WI38 (cell line): ENCODE measurements around the gene DNLZ.

Experiments
- H3K4me3 ChIP-seq: 2 replicates; pipeline ENCODE4 v1.5.1; 2011; ENCODE audit warnings: low read depth, mild to moderate bottlenecking, control low read depth, low read length
- TF ChIP-seq, protein P1 (sequence below): IDR thresholded peaks from 2 replicates; pipeline ENCODE4 v1.5.1; 2012; ENCODE audit warnings: low read depth, mild to moderate bottlenecking, control low read depth, low read length

Gene DNLZ

DNA sequence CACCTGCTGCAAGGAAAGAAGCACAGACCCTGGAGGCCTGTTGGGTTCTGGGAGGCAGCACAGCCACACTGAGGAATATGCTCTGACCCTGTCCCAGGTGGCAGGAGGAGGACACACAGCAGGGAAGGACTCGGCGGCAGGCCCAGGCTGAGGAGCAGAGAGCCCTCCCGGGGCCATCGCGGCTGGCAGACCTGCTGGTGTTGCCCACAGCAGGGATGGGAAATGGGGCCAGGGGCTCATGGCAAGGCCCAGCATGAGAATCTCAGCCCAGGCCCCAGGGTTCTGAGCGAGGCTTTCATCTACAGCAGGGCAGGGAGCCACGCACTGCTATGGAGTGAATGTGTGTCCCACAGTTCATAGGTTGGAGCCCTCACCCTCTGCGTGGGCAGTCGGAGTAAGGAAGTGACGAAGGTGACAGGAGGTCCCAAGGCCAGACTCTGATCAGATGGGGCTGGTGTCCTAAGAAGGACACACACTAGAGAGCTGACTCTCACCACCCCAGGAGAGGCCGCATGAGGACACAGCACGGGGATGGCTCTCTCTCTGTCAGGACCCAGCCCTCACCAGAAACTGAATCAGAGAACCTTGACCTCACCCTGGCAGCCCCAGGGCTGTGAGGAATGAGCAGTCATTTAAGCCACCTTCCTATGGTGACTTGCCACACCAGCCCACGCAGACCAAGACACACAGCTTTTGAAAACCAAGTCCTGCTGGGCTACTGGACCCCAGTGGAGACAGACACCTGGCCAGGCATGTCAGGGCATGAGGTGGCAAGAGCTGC lies 46.5 kb downstream of the DNLZ start:
- no peak overlapping the region for H3K4me3 ChIP-seq
- TF ChIP-seq, protein P1, sequence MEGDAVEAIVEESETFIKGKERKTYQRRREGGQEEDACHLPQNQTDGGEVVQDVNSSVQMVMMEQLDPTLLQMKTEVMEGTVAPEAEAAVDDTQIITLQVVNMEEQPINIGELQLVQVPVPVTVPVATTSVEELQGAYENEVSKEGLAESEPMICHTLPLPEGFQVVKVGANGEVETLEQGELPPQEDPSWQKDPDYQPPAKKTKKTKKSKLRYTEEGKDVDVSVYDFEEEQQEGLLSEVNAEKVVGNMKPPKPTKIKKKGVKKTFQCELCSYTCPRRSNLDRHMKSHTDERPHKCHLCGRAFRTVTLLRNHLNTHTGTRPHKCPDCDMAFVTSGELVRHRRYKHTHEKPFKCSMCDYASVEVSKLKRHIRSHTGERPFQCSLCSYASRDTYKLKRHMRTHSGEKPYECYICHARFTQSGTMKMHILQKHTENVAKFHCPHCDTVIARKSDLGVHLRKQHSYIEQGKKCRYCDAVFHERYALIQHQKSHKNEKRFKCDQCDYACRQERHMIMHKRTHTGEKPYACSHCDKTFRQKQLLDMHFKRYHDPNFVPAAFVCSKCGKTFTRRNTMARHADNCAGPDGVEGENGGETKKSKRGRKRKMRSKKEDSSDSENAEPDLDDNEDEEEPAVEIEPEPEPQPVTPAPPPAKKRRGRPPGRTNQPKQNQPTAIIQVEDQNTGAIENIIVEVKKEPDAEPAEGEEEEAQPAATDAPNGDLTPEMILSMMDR = no peak

DNA sequence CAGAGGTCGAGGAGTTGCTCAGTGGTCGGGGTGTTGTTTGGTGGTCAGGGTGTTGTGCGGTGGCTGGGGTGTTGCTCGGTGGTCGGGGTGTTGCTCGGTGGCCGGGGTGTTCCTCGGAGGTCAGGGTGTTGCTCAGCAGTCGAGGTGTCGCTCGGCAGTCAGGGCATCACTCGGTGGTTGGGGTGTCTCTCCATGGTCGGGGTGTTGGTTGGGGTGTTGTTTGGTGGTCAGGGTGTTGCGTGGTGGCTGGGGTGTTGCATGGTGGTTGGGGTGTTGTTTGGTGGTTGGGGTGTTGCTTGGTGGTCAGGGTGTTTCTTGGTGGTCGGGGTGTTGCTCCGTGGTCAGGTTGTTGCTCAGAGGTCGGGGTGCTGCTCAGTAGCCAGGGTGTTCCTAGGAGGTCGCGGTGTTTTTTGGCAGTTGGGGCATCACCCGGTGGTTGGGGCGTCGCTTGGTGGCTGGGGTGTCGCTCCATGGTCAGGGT lies 47.2 kb downstream of the DNLZ start:
- H3K4me3 ChIP-seq = no peak overlapping the region
- TF ChIP-seq, protein P1 = no peak

DNA sequence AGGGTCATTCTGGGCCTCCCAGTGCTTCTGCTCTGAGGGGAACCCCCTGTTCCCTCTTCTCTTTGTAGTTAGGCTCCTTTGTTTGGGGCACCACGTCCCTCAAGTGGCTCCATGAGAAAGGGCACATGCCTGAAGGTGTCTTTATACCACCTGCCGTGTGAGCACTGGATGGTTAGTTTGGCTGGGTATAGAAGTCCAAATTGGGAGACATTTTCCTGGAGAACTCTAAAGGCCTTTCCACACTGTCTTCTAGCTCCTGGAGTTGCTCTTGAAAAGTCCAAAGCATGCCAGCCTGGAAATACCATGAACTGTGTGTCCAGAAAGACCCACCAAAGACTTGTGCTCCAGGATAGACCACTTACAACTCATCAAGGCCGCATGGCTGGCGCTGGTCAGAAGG lies 48.6 kb downstream of the DNLZ start:
- TF ChIP-seq, protein P1 = no peak
- H3K4me3 ChIP-seq = no peak overlapping the region

DNA sequence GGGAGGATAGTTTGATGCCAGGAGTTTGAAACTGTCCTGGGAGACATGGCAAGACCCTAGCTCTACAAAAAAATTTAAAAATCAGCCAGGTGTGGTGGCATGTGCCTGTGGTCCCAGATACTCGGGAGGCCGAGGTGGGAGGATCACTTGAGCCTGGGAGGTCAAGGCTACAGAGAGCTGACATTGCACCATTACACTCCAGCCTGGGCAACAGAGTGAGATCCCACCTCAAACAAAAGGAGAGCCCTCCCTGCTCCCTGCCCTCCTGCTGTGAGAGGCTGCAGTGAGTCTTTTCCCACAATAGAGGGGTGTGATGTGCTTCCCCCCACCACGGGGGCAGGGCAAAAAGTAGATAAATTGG lies 49.5 kb downstream of the DNLZ start:
- TF ChIP-seq, protein P1 = no peak

DNA sequence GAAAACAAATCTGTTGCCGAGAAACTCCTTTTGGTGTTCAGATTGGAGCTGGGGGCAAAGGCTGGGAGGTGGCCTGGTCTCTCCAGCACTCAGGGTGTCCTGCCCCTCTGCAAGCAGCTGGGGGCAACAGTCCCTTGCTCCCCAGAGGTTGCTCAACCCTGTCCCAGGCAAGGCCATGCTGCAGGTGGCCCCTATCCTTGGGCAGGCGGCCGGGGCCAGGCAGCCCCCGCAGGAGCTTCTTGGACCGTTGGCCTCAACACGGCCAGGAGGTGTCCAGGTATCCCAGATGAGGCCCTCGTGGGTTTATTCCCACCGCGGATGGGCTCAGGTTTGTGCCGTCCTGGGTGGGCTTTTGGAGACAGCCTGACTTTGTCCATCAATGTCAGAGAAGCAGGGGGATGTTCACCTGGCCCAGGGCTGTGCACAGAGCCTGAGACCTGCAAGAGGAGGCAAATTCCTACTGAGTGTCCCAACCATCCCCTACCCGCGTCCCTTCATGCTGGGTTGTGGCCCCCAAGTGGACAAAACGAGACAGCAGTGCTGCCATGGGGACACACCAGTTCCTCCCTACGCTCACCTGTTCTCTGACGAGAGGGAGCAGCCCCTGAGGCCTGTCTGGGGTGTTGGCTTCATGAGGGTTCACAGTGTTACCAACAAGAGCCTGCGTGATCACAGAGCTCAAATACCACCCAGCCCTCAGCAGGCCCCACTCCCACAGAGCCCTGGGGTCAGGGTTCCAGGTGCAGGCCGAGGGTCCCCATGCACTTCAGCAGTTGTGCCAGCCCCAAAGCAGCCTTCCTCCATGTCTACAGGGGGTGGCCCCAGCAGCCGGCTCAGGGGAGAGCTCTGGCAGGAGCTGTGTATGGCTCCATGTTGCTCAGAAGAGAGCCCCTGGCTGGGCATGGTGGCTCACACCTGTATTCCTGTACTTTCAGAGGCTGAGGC lies 50.2 kb downstream of the DNLZ start:
- TF ChIP-seq, protein P1 = no peak
- H3K4me3 ChIP-seq = no peak overlapping the region

More for the DNA sequence above, 49.5 kb downstream of the DNLZ start:
- no peak overlapping the region for H3K4me3 ChIP-seq

DNA sequence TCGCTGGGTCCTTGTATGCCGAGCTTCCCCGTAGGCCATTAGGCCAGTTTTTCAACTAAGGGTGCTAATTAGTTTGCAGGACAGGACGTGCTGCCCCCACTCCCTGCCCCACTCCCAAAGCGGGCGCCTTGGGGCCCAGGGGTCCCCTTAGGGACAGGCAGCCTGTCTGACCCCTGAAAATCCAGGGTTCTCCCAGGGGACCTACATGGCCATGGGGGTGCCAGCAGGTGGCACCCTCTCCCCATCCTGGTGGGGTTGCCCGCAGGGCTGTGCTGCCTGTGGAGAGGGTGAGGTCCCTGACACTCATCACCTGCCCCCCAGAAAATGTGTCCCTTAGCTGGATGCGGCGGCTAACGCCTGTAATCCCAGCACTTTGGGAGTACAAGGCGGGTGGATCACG lies 51.1 kb downstream of the DNLZ start:
- TF ChIP-seq, protein P1 = peak; percentile 88
- H3K4me3 ChIP-seq = no peak overlapping the region

DNA sequence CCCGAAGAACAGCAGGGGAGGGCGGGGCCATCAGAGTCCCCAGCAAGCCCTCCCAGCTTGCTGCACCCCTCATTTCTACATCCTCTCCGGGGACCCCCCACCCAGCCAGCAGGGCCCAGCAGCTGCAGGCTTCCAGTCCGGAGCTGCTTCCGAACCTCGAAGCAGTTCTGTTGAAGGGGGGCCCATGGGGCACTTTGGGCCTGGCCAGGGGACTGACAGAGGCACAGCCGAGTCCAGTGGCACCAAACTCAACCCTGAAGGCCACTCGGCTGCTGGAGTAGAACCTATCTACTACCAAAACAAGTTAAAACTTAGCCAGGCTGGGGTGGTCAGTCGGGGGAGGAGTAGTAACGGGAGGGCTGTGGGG lies 51.6 kb downstream of the DNLZ start:
- H3K4me3 ChIP-seq = no peak overlapping the region
- TF ChIP-seq, protein P1 = no peak
